ENCODE data around the gene FETUB. TPM values are rescaled to one million over a fixed set of nuclear protein-coding genes. Genes with fewer than 3 reads are reported as not detected.

Gene FETUB
- total RNA-seq, 1 experiment from 2014 or later: not detected

- no peaks in the 10 kb centered on the region for H3K36me3 Mint-ChIP-seq (ENCODE audit: insufficient read depth, unreplicated experiment)
- no peaks in the 10 kb centered on the region for H3K9me3 Mint-ChIP-seq (ENCODE audit: unreplicated experiment)
- H3K4me3 Mint-ChIP-seq (ENCODE audit: unreplicated experiment): no peak overlapping the region
- CTCF ChIA-PET: interaction anchor here (0.6 to 2.5 kb wide), 6 partner anchors 8 to 93 kb away, joined by 3 to 9 read pairs (median 4); no protein-coding TSS in a partner anchor
- POLR2A ChIA-PET: interaction anchor here (0.7 to 1.7 kb wide), 2 partner anchors 9 to 13 kb away, joined by 3 to 5 read pairs; no protein-coding TSS in a partner anchor
- TF ChIP-seq, protein P1, sequence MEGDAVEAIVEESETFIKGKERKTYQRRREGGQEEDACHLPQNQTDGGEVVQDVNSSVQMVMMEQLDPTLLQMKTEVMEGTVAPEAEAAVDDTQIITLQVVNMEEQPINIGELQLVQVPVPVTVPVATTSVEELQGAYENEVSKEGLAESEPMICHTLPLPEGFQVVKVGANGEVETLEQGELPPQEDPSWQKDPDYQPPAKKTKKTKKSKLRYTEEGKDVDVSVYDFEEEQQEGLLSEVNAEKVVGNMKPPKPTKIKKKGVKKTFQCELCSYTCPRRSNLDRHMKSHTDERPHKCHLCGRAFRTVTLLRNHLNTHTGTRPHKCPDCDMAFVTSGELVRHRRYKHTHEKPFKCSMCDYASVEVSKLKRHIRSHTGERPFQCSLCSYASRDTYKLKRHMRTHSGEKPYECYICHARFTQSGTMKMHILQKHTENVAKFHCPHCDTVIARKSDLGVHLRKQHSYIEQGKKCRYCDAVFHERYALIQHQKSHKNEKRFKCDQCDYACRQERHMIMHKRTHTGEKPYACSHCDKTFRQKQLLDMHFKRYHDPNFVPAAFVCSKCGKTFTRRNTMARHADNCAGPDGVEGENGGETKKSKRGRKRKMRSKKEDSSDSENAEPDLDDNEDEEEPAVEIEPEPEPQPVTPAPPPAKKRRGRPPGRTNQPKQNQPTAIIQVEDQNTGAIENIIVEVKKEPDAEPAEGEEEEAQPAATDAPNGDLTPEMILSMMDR (IDR thresholded peaks at IDR 0.05; ENCODE audit: unreplicated experiment): no peak
- no peak for DNase-seq (ENCODE audit: unreplicated experiment)
- intact Hi-C loops (cut with micrococcal nuclease): no loop called here
- peaks cover 34% of the 10 kb centered on the region for H3K4me1 Mint-ChIP-seq (ENCODE audit: insufficient read depth, unreplicated experiment)
- no TSS peak for BruUV-seq (replicated peaks)
- H3K27ac Mint-ChIP-seq (ENCODE audit: low read depth, unreplicated experiment): no peak overlapping the region
- H3K27me3 Mint-ChIP-seq (ENCODE audit: insufficient read depth, unreplicated experiment): no peaks in the 10 kb centered on the region
These were observed 39.3 kb upstream of the FETUB start for GRCh38 chr3:186600896-186601295.

- no peaks in the 10 kb centered on the region for H3K9me3 Mint-ChIP-seq (ENCODE audit: unreplicated experiment)
- H3K4me3 Mint-ChIP-seq (ENCODE audit: unreplicated experiment): no peak overlapping the region
- H3K36me3 Mint-ChIP-seq (ENCODE audit: insufficient read depth, unreplicated experiment): no peaks in the 10 kb centered on the region
- BruUV-seq (replicated peaks): no TSS peak
- ChIA-PET CTCF (interaction anchor here (2.8 kb wide), 1 partner anchor 13 kb away, joined by 18 read pairs; no protein-coding TSS in a partner anchor), POLR2A (interaction anchor here (1.0 to 1.3 kb wide), 2 partner anchors 13 to 36 kb away, joined by 3 to 4 read pairs; partner anchors contain the start of gene TBCCD1)
- TF ChIP-seq, protein P1 (IDR thresholded peaks at IDR 0.05; ENCODE audit: unreplicated experiment): no peak
- H3K27ac Mint-ChIP-seq (ENCODE audit: low read depth, unreplicated experiment): no peak overlapping the region
- DNase-seq (ENCODE audit: unreplicated experiment): no peak
- H3K4me1 Mint-ChIP-seq (ENCODE audit: insufficient read depth, unreplicated experiment): peaks cover 26% of the 10 kb centered on the region
- intact Hi-C loops (cut with micrococcal nuclease): no loop called here
- no peaks in the 10 kb centered on the region for H3K27me3 Mint-ChIP-seq (ENCODE audit: insufficient read depth, unreplicated experiment)
These were observed 37.0 kb upstream of the FETUB start for GRCh38 chr3:186603159-186603558.

- DNase-seq (ENCODE audit: unreplicated experiment): no peak
- H3K27ac Mint-ChIP-seq (ENCODE audit: low read depth, unreplicated experiment): no peak overlapping the region
- H3K36me3 Mint-ChIP-seq (ENCODE audit: insufficient read depth, unreplicated experiment): no peaks in the 10 kb centered on the region
- H3K27me3 Mint-ChIP-seq (ENCODE audit: insufficient read depth, unreplicated experiment): no peaks in the 10 kb centered on the region
- H3K9me3 Mint-ChIP-seq (ENCODE audit: unreplicated experiment): no peaks in the 10 kb centered on the region
- H3K4me3 Mint-ChIP-seq (ENCODE audit: unreplicated experiment): no peak overlapping the region
- CTCF ChIA-PET: interaction anchor here (0.6 to 2.8 kb wide), 5 partner anchors 9 to 751 kb away, joined by 3 to 18 read pairs (median 3); no protein-coding TSS in a partner anchor
- no TSS peak for BruUV-seq (replicated peaks)
- intact Hi-C loops (cut with micrococcal nuclease): no loop called here
- H3K4me1 Mint-ChIP-seq (ENCODE audit: insufficient read depth, unreplicated experiment): peaks cover 11% of the 10 kb centered on the region
- TF ChIP-seq, protein P1 (IDR thresholded peaks at IDR 0.05; ENCODE audit: unreplicated experiment): no peak
- POLR2A ChIA-PET: interaction anchor here (0.7 to 1.4 kb wide), 3 partner anchors 15 to 178 kb away, joined by 3 to 4 read pairs (median 3); partner anchors contain the start of gene EIF4A2
These were observed 35.1 kb upstream of the FETUB start for GRCh38 chr3:186605078-186605477.

DNA sequence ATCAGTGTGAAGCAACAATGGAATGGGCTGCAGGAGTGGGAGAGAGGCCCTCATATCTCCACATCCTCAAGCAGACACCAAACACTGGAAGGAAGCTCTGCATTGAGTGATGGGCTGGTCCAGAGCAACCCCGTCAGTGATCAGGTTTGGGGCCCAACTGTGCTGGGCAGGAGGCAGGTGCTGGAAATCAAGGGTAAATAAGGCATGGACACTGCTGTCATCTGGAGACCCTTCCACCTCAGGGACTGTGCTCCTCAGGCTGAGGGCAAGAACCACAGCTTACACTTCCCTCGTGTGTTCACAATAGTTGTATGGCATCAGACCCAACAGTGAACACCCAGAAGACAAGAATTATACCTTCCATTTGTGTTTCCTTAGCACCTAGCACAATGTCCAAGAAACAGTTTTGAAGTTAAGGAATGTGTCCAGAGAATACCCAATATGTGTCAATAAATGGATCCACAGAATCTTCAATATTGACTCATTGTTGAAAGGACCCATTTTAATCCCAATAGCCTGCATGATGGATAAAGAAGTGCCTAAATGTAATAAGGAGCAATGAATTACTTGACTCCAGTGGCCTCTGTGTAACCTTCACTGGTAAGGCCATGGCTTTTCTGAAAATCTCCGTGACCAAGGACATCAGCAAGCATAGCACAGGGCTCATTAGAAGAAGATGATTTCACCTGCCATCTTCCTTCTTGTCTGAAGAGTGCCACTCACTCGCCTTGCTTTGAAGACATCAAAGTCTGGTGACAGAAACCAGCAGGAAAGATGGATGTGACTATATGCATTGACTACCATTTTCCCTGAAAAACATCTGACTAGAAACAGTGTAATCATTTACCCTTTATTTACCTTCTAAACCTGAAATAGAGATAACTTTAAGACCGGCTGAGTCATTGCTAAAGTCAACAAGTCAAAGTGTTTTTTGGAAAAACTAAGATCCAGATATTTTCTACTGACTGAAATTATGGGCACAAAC lies 34.3 kb upstream of the FETUB start:
- Mint-ChIP-seq H3K9me3 (ENCODE audit: unreplicated experiment) (no peaks in the 10 kb centered on the region), H3K4me1 (ENCODE audit: insufficient read depth, unreplicated experiment) (peaks cover 11% of the 10 kb centered on the region), H3K36me3 (ENCODE audit: insufficient read depth, unreplicated experiment) (no peaks in the 10 kb centered on the region), H3K4me3 (ENCODE audit: unreplicated experiment) (no peak overlapping the region), H3K27ac (ENCODE audit: low read depth, unreplicated experiment) (no peak overlapping the region), H3K27me3 (ENCODE audit: insufficient read depth, unreplicated experiment) (no peaks in the 10 kb centered on the region)
- DNase-seq (ENCODE audit: unreplicated experiment): no peak
- POLR2A ChIA-PET: interaction anchor here (0.7 to 1.4 kb wide), 2 partner anchors 16 to 18 kb away, joined by 3 to 4 read pairs; no protein-coding TSS in a partner anchor
- intact Hi-C loops (cut with micrococcal nuclease): no loop called here
- CTCF ChIA-PET: interaction anchor here (0.6 to 2.8 kb wide), 4 partner anchors 9 to 479 kb away, joined by 3 to 18 read pairs (median 4); no protein-coding TSS in a partner anchor
- TF ChIP-seq, protein P1 (IDR thresholded peaks at IDR 0.05; ENCODE audit: unreplicated experiment): no peak
- BruUV-seq (replicated peaks): no TSS peak

Data from MCF 10A (cell line).